ENCODE results near the gene CUZD1. TPM values are rescaled to one million over a fixed set of nuclear protein-coding genes. Genes with fewer than 3 reads are reported as not detected.

CUZD1 gene
- polyA plus RNA-seq, 1 donor from 2014 or later = not detected

DNA sequence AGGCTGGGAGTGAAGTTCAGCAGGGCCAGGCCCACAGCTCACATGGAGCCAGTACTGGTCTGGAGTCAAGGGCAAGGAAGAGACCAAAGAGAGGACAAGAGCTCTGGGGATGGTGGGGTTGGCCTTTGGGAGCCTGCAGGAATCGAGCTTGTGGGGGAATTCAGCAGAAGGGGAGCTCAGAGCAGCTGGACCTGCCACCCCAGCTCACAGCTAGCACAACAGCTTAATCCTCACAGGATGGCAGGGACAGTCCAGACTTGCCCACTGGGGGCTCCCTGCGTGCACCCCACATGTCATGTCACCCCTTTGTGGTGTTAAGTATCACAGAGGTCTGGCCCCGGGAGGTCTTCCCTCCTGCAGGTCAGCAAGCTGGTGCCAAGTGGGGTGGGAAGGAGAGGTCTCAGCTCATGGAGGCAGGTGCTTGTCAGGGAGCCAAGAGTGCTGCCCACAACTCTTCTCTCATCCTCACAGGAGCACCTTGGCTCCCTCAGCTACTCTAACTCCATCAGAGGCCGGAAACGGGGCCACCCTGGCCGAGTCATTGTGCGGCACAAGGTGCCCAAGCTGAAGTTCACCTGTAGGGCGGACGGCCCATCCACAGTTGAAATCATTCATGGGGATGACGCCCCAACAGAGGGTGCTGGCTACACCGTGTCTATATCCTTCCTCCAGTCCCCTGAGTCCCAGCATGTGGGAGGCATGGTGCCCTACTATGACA lies 22.5 kb downstream of the CUZD1 start:
- H2AFZ ChIP-seq (ENCODE audit: low read depth, low read length) = no peak overlapping the region
- TF ChIP-seq RAD21 (conservative IDR thresholded peaks at IDR 0.05) (no peak), POLR2AphosphoS5 (IDR thresholded peaks at IDR 0.05) (no peak), EZH2 (IDR thresholded peaks at IDR 0.05; ENCODE audit: borderline replicate concordance, insufficient read depth, low read length, poor library complexity, severe bottlenecking) (no peak)
- H3F3A ChIP-seq (ENCODE audit: insufficient read depth, low read length, poor library complexity, severe bottlenecking) = no peaks in the 10 kb centered on the region
- no peak overlapping the region for H3K27ac ChIP-seq (ENCODE audit: low read length)
- H3K9me3 ChIP-seq (ENCODE audit: low read length) = no peaks in the 10 kb centered on the region
- H3K4me3 ChIP-seq (ENCODE audit: low read length) = no peak overlapping the region
- H3K9me2 ChIP-seq (ENCODE audit: insufficient read depth, low read length) = no peaks in the 10 kb centered on the region
- no peaks in the 10 kb centered on the region for H3K27me3 ChIP-seq (ENCODE audit: insufficient read depth, low read depth, low read length)
- no peaks in the 10 kb centered on the region for H3K36me3 ChIP-seq (ENCODE audit: insufficient read depth, low read length)
- H3K79me2 ChIP-seq (replicated peaks; ENCODE audit: insufficient read depth, low read length) = no peaks in the 10 kb centered on the region
- H3K4me2 ChIP-seq (ENCODE audit: low read length) = no peak overlapping the region
- no peak overlapping the region for H3K9ac ChIP-seq (ENCODE audit: low read length)
- H4K20me1 ChIP-seq (ENCODE audit: insufficient read depth) = no peaks in the 10 kb centered on the region

DNA sequence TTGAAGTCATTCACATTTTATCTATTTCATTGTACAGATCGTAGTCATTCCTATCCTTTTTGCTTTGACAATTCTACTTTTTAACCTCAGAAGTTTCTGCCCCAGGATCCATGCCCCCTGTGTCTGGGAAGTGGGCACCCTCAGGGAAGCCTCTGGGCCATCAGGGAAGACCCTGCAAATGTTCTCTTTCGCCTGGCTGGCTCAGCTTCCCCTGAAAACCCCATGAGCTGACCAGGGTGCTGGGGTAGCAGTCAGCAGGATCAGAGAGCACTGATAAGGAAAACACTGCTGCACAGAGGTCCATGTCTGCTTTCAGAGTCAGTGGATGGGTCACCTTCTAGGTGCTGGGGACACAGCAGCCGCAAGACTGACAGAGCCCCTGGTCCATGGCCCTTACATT lies 23.8 kb downstream of the CUZD1 start:
- Histone ChIP-seq H2AFZ (ENCODE audit: low read depth, low read length) (no peak overlapping the region), H3K79me2 (replicated peaks; ENCODE audit: insufficient read depth, low read length) (no peaks in the 10 kb centered on the region), H3K27me3 (ENCODE audit: insufficient read depth, low read depth, low read length) (no peaks in the 10 kb centered on the region), H3K9ac (ENCODE audit: low read length) (no peak overlapping the region), H3K4me3 (ENCODE audit: low read length) (no peak overlapping the region), H4K20me1 (ENCODE audit: insufficient read depth) (no peaks in the 10 kb centered on the region), H3K9me3 (ENCODE audit: low read length) (no peaks in the 10 kb centered on the region), H3K27ac (ENCODE audit: low read length) (no peak overlapping the region), H3K36me3 (ENCODE audit: insufficient read depth, low read length) (no peaks in the 10 kb centered on the region), H3K9me2 (ENCODE audit: insufficient read depth, low read length) (no peaks in the 10 kb centered on the region), H3F3A (ENCODE audit: insufficient read depth, low read length, poor library complexity, severe bottlenecking) (no peaks in the 10 kb centered on the region), H3K4me2 (ENCODE audit: low read length) (no peak overlapping the region)
- TF ChIP-seq MXI1 (conservative IDR thresholded peaks at IDR 0.05; ENCODE audit: poor library complexity, severe bottlenecking) = no peak
- no peak for TF ChIP-seq EZH2 (IDR thresholded peaks at IDR 0.05; ENCODE audit: borderline replicate concordance, insufficient read depth, low read length, poor library complexity, severe bottlenecking)
- no peak for TF ChIP-seq TAF1 (IDR thresholded peaks at IDR 0.05; ENCODE audit: low read depth)
- no peak for TF ChIP-seq RAD21 (conservative IDR thresholded peaks at IDR 0.05)
- TF ChIP-seq, protein P1, sequence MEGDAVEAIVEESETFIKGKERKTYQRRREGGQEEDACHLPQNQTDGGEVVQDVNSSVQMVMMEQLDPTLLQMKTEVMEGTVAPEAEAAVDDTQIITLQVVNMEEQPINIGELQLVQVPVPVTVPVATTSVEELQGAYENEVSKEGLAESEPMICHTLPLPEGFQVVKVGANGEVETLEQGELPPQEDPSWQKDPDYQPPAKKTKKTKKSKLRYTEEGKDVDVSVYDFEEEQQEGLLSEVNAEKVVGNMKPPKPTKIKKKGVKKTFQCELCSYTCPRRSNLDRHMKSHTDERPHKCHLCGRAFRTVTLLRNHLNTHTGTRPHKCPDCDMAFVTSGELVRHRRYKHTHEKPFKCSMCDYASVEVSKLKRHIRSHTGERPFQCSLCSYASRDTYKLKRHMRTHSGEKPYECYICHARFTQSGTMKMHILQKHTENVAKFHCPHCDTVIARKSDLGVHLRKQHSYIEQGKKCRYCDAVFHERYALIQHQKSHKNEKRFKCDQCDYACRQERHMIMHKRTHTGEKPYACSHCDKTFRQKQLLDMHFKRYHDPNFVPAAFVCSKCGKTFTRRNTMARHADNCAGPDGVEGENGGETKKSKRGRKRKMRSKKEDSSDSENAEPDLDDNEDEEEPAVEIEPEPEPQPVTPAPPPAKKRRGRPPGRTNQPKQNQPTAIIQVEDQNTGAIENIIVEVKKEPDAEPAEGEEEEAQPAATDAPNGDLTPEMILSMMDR (IDR thresholded peaks at IDR 0.05; ENCODE audit: poor library complexity, severe bottlenecking) = no peak
- no peak for TF ChIP-seq EP300 (conservative IDR thresholded peaks at IDR 0.05; ENCODE audit: poor library complexity, severe bottlenecking)
- TF ChIP-seq, protein P2, sequence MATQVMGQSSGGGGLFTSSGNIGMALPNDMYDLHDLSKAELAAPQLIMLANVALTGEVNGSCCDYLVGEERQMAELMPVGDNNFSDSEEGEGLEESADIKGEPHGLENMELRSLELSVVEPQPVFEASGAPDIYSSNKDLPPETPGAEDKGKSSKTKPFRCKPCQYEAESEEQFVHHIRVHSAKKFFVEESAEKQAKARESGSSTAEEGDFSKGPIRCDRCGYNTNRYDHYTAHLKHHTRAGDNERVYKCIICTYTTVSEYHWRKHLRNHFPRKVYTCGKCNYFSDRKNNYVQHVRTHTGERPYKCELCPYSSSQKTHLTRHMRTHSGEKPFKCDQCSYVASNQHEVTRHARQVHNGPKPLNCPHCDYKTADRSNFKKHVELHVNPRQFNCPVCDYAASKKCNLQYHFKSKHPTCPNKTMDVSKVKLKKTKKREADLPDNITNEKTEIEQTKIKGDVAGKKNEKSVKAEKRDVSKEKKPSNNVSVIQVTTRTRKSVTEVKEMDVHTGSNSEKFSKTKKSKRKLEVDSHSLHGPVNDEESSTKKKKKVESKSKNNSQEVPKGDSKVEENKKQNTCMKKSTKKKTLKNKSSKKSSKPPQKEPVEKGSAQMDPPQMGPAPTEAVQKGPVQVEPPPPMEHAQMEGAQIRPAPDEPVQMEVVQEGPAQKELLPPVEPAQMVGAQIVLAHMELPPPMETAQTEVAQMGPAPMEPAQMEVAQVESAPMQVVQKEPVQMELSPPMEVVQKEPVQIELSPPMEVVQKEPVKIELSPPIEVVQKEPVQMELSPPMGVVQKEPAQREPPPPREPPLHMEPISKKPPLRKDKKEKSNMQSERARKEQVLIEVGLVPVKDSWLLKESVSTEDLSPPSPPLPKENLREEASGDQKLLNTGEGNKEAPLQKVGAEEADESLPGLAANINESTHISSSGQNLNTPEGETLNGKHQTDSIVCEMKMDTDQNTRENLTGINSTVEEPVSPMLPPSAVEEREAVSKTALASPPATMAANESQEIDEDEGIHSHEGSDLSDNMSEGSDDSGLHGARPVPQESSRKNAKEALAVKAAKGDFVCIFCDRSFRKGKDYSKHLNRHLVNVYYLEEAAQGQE (IDR thresholded peaks at IDR 0.05; ENCODE audit: borderline replicate concordance) = no peak
- TF ChIP-seq POLR2AphosphoS5 (IDR thresholded peaks at IDR 0.05) = no peak
- TF ChIP-seq SMC3 (conservative IDR thresholded peaks at IDR 0.05; ENCODE audit: poor library complexity) = no peak

Measured in neural cell (in vitro differentiated cells).